Measurements from ENCODE around the gene JARID2.
"Not testable (repeated sequence)": the region's sequence is repeated elsewhere in the genome, so short reads cannot be mapped to it uniquely, and the experiment has no call there.

The JARID2 gene

DNA sequence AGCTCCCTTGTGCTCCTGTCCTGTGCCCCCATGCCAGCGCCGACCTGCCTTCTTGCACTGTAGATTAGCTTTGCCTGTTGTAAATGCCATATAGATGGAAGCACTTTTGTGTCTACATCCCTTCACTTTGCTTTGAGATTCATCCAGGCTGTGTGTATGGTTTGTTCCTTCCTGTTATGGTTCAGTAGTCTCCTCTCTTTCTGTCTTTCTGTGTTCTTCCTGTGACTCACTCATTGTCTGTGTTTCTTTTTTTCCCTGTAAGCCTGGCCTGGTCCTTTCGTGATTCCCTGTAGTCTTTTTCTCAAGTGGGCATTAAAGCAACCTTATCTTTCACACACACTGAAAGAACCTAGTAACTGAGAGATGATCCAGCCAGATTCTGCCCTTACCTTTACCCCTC, 66.6 kb downstream of the JARID2 start:
- DNase-seq (ENCODE audit: low spot score): no peak

DNA sequence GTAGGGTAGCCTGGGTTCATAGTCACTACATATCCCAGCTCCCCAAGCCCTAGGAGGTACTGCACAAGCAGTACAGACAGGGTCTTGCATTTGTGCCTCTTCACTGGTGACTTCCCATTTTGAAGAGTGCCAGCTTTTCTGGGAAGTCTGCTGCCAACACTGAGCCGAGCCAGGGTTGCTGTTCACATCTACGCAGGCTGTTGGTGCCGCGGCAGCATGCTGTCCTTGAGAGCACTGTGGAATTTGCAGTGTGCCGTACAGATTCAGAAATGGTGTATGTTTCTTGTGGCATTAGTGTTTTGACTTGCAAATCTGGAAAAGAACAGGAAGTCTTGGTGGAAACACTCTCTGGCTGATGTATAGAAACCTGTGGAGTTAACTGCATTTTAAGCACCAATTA, 67.5 kb downstream of the JARID2 start:
- DNase-seq (ENCODE audit: low spot score): no peak

DNA sequence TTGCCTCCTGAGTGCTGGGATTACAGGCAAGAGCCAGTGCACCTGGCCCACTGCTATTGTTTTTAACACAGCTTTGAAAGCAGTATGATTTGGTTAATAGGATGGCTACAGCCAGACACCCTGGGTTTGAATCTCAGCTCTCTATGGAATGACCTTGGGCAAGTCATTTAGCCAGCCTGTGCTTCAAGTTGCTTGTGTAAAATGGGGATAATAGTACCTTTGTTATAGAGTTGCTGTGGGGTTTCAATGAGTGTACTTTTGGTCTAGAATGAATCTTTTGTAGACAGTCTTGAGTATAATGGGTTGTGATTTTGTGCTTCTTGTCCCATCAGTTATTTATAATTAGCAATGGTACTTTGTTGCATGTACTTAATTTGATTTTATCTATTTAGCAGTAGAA, 70.9 kb downstream of the JARID2 start:
- no peak for DNase-seq (ENCODE audit: low spot score)

DNA sequence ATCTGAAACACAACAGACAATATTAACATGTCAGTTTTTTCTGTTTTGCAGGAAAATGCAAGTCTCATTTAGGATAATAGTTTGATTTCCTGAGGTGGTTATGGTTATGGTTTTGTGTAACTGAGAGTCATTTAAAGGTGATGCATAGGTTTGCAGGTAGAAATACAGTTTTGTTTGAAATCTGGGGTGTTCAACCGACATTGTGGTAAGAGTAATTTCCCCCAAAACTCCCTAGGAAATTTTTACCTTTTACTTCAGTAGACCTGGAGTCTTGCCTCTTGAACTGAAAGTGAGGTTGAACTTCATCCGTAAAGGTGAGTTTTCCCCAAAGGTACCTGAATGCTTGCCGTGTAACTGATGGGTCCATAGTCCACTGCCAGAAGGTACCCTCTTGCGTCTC, 71.4 kb downstream of the JARID2 start:
- no peak for DNase-seq (ENCODE audit: low spot score)

DNA sequence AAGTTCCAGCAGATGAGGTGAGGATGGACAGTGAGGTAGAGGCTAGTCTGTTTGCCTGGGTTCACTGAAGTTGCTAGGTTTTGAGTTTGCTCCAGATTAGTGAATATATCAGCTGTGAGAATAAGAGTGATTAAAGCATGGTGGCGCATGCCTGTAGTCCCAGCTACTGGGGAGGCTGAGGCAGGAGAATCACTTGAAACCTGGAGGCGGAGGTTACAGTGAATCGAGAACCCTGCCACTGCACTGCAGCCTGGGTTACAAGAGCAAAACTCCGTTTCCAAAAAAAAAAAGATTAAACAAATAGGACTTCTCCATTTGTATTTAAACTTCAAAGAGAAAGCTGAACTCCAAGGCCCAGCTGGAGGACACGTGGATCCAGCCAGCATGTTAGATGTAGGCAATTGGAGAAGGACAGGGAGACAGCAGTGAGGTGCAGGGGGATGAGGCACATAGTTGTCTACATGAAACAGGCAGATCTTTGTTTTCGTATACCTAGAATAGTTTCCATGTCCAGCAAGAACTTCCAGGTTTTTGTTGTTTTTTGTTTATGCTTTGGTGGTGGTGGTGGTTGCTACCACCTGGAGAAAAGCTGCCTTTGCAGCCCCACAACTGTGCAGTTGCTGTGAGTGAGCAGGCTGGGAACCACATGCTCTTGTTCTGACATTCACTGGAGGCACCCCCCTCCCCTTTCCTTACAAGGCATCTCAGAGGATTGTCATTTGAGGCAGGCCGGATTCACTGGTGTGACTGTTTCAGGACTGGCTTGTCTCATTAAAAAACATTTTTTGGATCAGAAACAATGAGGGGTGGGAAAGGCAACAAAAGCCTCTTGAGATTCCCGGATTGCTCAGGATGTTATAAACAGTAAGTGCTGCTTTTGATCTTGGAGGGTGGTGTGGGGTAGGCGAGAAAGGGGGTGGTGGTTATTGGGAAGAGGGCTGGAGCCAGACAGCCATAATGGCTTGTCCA, 72.3 kb downstream of the JARID2 start:
- no peak for DNase-seq (ENCODE audit: low spot score)

DNA sequence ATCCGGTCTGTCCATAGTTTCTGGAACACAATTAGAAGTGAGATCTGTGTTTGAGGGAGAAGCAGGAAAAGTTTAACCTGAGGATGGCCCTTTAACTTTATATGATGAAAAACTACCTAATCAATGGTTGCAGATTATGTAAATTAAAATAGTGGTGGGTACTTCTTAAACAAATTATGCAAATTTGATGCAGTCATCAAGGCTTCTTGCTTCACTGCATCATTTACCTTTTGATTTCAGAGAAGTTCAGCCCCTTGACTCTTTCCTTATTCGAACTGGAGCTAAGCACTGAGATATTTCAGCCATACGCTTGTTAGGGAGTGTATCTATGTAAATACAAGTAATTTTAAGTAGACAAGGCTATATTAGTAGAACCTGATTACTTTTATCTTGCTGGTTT, 73.8 kb downstream of the JARID2 start:
- DNase-seq (ENCODE audit: low spot score): no peak

DNA sequence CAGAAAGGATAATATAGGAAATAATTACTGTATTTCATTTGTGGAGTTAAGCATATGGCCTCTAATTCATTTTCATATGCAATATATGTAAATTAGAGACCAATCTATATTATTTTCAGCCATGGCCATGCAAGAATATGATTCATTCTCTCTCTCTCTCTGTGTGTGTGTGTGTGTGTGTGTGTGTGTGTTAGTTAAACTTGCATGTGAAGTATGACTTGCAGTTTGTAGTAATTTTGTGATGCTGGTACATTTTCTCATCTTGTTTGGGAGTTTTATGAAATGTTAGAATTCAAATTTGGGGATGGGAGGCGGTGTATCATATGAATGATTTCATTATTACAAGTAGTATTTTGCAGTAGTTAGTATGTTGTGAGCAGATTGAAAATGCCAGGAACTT, 74.8 kb downstream of the JARID2 start:
- no peak for DNase-seq (ENCODE audit: low spot score)

DNA sequence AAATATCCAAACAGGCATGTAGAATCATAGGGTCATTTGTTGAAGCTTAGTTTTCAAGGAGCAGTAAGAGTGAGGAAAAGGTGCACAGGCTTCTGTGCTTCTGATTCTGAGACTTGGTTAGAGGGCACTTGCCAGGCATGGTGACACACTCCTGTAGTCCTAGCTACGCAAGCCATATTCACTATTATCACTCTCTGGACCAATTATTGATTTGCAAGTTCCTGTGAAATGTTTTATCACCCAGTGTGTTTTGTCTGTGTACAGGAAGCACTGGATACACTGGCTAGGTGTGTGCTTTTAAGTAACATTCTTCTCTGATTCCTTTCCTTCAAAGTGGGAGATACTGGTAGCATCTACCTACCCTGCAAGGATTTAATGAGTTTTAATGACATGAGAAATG, 76.3 kb downstream of the JARID2 start:
- DNase-seq (ENCODE audit: low spot score): no peak

DNA sequence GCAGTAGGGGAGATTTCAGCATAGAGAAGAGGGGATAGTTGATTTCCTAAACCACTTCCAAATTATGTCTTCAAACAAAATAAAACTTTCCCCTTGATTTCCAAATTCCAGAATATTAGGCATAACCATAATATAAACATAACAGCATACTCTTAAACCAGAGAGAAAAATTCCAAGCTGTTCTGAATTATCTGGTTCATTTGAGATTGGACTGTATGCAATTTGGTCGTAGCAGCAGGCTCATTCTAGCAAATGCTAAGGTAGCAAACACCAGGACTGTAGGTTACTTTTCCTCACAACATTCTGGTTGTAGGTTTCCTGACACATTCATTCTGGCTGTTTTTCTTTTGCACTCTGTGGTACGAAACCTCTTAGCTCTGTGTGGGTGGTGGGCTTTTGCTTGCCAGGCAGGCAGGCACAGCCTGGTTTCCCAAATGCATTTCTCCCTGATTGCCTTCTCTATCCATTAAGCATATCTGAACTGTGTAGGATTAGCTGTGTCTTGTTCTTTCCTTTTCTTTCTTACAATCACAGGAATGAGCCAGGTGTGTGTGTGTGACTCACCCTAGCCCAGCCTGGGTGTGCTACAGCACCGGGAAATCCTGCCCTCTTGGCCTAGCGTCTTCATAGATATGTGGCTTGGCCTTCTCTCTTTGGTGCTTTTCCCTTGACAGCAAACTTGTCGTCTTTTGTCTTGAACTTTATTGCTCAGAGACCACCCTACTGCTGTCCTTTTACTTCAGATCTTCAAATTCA, 77.1 kb downstream of the JARID2 start:
- no peak for DNase-seq (ENCODE audit: low spot score)

DNA sequence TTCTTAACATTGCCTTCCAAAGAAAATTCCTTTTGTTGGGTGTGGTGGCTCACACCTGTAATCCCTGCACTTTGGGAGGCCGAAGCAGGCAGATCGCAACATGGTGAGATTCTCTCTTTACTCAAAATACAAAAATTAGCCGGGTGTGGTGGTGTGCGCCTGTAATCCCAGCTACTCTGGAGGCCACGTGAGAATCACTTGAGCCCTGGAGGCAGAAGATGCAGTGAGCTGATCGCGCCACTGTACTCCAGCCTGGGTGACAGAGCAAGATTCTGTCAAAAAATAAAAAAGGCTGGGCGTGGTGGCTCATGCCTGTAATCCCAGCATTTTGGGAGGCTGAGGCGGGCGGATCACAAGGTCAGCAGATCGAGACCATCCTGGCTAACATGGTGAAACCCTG, 77.7 kb downstream of the JARID2 start:
- not testable (repeated sequence) for DNase-seq (ENCODE audit: low spot score)

DNA sequence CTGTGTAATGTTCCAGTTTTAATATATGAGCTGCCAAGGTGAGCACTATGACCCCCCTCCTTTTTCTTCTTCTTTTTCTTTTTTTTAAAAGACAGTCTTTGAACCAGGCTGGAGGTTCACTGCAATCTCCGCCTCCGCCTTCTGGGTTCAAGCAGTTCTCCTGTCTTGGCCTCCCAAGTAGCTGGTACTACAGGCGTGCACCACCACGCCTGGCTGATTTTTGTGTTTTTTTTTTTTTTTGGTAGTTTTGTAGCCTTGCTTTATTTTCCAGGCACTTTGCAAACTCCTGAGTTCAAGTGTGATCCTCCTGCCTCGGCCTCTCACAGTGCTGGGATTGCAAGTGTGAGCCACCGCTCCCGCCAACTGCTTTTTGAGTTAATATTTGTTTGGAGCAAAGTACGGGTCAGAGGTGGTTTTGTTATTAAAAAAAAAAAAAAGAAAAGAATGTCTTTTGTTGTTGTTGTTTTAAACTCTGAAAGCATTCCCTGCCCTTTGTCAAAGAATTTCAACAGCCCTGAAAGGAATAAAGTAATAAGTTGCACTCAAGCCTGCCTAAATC, 78.6 kb downstream of the JARID2 start:
- DNase-seq (ENCODE audit: low spot score): no peak

DNA sequence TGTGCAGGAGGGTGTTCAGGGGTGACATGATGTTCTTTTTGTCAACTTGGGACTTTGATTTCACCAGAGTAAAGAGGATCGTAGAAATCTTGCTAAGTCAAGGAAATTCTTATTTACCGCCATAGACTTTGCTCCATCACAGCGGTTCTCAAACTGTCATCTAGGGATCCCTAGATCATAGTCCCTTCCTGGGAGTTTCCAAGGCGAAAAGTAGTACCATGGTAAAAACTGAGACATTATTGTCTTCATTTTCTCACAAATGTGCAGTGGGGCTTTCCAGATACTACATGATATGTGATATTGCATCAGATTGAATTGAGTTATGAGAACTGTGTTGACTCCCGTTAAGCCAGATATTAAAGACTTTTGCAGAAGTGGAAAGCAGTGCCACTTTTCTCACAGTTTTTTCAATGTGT, 79.7 kb downstream of the JARID2 start:
- no peak for DNase-seq (ENCODE audit: low spot score)

DNA sequence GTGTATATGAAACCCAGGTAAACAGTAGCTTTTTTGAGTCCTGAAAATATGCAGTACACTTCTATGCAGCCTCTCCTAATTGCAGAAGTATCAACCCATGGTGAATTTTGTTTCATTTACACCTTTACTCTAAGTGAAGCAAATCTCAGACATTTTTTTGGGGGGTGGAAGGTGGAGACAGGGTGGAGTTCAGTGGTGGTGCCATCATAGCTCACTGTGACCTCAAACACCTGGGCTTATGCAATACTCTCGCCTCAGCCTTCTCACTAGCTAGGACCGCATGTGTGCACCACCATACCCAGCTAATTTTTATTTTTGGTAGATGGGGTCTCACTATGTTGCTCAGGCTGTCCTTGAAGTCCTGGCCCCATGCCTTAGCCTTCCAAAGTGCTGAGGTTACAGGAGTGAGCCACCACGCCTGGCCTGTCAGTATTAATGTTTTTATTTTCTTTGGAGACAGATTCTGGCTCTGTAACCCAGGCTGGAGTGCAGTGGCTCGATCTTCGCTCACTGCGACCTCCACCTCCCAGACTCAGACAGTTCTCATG, 80.3 kb downstream of the JARID2 start:
- no peak for DNase-seq (ENCODE audit: low spot score)

DNA sequence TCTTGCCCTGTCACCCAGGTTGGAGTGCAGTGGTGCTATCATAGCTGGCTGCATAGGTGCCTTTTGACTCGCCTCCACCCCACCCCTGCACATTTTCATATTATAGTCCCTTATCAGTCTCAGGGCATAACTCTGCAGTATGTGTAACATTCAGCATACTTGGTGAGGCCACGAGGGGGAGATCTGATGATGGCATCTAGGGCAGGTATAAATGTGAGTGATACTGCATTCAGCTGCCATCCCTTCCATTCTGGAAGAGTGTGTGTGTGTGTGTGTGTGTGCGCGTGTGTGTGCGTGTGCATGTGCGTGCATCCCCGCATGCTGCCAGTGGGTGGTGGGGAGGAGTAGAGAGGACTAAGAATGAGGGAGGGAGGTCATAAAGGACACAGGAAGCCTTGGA, 81.4 kb downstream of the JARID2 start:
- no peak for DNase-seq (ENCODE audit: low spot score)

DNA sequence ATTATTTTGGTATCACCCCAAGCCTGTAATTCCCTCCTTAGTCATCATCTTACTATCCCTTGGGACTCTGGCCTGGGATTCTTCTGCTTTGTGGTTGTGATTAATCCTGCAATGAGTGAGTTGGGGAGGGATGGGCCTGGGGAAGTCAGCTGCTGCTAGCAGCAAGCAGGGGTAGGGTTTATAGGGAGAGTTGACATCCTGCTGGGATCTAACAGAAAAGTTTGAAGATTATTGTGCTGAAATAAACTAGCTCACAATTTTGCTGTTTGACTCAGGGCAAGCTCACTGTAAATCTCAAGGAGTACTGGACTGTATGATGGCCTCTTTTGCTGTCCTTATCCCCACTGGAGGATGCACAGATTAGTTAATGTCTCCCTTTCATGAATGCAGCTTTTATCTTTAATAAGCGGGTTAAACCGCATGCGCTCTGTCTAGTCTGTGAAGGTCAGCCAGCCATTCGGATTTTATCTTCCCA, 83.4 kb downstream of the JARID2 start:
- DNase-seq (ENCODE audit: low spot score): no peak

DNA sequence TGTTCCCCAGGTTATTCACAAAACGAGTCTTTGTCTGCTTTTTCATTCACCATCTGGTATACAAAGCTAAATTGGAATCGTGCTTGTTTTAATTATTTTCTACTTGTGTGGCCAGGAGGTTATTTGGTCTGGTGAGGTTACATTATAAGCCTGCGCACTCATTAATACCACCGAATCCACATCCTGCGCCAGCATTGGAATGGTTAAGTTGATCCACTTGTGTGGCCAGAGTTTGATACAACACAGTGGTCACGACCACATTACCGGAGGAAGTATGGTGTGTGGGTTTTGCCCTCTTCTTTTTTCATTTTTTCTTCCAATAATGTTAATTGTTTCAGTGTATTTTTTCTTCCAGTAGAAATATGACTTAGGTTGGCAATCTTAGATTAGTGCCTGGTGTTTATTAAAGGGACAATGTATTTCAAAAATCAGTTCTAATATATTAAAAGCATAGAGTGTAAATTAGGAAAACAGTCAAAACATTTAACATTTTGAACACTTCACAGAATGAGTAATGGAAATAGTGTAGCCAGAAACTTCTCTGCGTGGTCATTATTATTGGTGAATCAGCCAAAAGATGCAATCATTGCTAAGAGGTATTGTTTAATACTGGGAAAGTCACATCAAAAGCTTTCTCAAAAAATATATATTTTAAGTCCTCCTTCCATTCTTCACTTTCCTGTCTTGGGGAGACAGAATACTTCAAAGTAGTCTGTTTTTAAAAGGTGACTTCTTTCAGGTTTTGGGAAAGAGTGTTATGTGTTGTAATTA, 84.5 kb downstream of the JARID2 start:
- no peak for DNase-seq (ENCODE audit: low spot score)

DNA sequence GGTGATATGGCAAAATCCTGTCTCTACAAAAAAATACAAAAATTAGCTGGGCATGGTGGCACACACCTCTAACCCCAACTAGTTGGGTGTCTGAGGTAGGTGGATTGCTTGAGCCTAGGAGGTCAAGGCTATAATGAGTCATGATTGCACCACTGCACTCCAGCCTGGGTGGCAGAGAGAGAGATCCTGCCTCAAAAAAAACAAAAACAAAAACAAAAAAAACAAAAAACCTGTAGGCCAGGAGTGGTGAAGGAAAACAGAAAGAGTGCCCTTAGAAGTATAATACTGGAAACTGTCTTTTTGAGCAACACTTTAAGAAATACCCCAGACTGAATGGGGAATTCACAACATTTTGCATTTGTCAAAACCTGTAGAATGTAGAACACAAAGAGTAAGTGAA, 85.3 kb downstream of the JARID2 start:
- DNase-seq (ENCODE audit: low spot score): no peak

DNA sequence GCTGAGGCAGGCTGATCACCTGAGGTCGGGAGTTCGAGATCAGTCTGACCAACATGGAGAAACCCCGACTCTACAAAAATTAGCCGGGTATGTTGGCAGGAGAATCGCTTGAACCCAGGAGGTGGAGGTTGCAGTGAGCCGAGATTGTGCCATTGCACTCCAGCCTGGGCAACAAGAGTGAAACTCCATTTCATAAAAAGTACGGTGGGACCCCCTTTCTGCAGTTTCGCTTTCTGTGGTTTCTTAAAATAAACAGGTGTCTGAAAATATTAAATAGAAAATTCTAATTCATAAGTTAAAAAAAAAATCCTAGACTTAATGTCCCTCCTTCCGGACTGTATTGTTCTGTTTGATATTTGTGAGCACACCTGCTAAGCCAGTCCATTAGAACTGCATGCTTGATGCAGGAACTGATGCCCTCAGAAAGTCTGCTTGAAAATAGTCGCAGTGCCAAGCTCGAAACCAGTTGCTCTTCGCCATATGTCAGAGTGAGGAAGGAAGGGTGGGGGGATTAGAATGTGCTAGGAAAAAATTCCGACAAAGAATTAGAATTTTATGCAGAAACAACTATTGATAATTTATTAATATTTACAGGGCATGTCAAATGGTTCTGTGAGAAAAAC, 85.9 kb downstream of the JARID2 start:
- DNase-seq (ENCODE audit: low spot score): no peak

DNA sequence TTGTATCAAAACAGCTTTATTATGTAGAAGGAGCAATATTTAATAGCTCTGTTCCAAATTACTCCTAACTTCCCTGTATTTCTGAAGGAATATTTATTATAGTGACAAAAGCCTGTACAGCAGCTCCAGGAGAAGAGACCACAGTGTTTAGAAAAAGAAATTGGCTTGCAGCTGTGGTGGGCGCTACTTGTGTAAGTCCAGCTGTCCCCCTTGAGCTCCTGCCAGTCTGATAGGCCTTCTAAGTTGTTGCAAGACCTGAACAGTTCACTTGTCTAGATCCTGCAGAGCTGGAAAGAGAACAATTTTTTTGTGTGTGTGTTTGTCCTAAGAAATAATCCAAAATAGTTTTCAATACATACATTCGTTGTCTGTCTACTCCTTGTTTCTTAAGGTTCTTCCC, 86.6 kb downstream of the JARID2 start:
- DNase-seq (ENCODE audit: low spot score): no peak

DNA sequence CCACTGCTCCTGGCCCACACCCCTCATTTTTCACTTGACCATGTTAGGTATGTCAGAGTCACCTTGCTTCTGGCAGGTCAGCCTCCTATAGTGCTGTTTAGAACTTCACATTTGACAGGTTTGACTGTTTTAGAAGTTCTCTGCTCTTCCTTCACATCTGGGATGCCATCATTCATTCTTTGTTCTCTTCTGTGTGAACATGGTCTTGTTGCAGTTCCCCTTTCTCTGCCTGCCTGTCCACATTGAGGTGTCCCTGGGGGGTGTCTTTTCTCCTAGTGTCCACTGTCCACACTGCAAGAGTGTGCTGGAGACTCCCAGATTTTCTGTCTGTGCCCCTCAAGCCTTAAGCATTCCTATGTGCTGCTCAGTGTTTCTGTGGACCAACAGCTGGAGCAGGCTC, 89.5 kb downstream of the JARID2 start:
- no peak for DNase-seq (ENCODE audit: low spot score)

DNA sequence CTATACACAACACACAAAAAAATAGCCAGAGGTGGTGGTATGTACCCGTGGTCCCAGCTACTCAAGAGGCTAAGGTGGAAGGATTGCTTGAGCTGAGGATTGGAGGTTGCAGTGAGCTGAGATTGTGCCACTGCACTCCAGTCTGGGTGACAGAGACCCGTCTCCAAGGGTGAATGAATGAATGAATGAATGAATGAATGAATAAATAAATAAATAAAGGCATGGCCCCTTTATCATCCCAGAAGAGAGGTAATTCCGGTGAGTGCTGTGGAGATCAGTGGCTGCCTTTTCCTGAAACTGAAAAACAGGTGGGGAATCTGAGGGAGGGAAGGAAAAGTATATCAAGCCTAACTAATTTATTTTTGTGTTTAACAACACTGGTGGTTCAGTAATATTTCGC, 90.0 kb downstream of the JARID2 start:
- DNase-seq (ENCODE audit: low spot score): no peak

Measured in HuH-7.5 (cell line).